HG03520 (cell line): ENCODE results near the gene GABBR2.
"Not testable (repeated sequence)": the region's sequence is repeated elsewhere in the genome, so short reads cannot be mapped to it uniquely, and the experiment has no call there.

Experiments
- ATAC-seq: cut with Tn5 transposase; IDR thresholded peaks from one replicate; pipeline ENCODE4 v1.9.1; 2021; ENCODE audit warnings: mild to moderate bottlenecking, moderate library complexity; ENCODE audit not compliant: unreplicated experiment

The GABBR2 gene

DNA sequence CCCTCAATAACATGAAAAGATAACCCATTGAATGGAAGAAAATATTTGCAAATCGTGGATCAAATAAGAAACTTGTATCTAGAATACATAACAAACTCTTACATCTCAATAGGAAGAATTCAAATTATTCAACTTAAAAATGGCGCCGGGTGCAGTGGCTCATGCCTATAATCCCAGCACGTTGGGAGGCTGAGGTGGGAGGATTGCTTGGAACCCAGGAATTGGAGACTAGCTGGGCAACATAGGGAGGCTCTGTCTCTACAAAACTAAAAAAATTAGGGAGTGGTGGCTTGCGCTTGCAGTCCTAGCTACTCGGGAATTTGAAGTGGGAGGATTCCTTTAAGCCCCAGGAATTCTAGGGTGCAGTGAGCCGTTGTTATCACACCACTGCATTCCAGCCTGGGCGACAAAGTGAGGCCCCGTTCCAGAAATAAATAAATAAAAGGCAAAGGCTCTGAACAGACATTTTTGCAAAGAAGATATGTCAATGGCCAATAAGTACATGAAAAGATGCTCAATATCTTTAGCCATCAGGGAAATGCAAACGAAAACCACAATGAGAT, 431.7 kb downstream of the GABBR2 start:
- ATAC-seq: no peak

DNA sequence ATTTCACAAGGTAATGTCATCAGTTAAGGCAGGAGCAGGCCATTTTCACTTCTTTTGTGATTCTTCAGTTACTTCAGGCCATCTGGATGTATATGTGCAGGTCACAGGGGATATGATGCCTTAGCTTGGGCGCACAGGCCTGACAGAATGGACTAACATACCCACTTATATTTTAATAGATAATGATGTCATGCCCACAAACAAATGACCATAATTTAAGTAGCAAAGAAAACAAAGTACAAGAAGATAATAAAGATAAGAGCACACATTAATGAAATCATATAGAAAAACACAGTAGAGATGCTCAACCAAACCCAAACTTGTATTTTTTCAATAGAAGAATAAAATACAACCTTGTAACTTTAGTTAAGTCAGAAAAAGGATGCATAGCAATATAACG, 433.6 kb downstream of the GABBR2 start:
- no peak for ATAC-seq

- no peak for ATAC-seq
Observed at GRCh38 chr9:98272083-98272482, 436.7 kb downstream of the GABBR2 start.

DNA sequence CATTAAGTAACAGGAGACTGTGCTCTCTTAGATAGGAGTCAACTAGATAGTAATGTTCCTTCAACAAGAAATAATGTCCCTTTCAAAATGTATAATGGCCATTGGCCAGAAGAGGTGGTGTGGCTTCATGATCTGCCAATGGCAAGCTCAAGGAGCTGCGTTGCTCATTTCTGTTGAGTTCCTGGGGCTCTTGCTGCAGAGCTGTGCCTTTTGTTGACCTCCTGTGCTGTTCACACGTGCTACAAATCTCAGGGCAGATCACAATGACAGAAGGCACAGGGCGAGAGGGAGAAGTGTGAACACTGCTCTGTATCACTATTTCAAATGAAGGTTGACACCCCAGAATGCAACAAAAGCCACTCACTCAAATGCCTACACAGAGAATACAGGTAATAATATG, 437.3 kb downstream of the GABBR2 start:
- ATAC-seq: no peak

GRCh38 chr9:98270284-98270683, 438.5 kb downstream of the GABBR2 start:
- not testable (repeated sequence) for ATAC-seq

DNA sequence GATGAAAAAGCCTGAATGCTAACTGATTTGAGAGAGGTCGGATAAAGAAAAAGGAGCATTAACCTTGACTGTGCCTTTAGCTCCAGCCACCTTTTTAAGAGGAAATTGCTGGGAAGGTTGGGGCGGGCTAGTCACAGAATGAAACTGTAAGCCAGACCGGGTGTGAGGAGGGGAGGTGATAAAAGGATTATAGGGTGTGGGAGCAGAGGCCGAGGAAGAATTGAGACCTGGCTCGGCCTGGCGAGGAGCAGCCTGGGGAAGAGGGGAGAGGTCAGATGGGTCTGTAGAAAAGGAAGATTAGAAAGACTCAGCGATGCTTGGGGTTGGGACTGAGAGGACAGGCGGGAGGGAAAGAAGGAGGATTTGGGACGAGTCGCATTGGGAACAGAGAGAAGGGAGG, 439.1 kb downstream of the GABBR2 start:
- ATAC-seq: not testable (repeated sequence)

GRCh38 chr9:98267556-98267955, 441.2 kb downstream of the GABBR2 start:
- ATAC-seq: not testable (repeated sequence)

GRCh38 chr9:98264516-98264915, 444.2 kb downstream of the GABBR2 start:
- no peak for ATAC-seq

DNA sequence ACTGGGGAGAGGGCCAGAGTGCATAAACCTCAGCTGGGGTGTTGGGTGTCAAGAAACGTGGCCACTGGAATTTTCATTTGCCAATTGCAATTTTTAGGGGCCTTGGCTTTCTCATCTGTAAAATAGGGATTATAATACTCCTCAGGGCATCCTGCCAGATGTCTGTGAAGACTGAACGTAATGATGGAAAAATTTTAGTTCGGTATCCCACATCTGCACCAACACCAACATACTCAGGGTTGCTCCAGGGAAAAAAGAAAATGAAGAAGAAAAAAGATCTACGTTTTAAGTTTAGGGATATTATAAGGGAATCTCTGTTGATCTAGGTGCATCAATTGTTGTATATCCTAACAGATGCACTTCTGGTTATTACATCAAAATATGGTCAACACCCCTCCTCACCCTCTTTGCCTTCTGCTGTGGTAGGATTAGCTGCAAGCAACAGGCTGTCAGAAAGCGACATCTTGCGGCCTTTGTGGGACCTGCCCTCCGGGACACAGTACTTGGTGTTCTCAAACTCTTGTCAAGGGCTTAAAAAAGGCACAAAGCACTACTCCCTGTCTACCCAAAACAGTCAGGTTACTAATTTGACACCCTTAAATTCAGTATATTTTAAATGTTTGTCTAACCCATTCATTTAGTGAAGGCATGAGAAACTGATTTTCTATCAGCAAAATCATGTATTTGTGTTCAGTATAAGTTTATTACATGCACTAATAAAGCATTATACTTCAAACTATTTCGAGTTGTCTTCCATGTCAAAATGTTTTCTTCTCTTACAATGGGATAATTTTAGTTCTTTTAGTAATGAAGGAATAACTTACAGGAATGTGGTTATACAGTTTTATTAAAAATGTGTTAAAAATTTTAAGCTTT, 445.0 kb downstream of the GABBR2 start:
- peak; percentile 78 for ATAC-seq

DNA sequence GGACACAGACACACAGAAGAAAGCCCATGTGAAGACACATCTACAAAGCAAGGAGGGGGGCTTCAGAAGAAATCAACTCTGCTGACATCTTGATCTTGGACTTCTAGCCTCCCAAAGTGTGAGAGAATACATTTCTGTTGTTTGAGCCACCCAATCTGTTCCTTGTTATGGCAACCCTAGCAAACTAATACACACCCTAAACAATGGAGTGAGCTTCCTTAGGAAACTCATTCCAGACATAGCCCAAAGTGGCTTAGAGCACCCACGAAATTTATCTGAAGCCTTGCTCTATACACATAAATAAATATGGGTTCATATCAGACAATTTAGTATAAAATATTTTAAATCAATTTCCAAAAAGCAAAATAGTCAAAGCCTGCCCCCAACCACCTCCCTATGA, 445.7 kb downstream of the GABBR2 start:
- ATAC-seq: no peak

- no peak for ATAC-seq
Observed at GRCh38 chr9:98262056-98262455, 446.7 kb downstream of the GABBR2 start.

GRCh38 chr9:98260635-98261034, 448.1 kb downstream of the GABBR2 start:
- ATAC-seq: no peak

DNA sequence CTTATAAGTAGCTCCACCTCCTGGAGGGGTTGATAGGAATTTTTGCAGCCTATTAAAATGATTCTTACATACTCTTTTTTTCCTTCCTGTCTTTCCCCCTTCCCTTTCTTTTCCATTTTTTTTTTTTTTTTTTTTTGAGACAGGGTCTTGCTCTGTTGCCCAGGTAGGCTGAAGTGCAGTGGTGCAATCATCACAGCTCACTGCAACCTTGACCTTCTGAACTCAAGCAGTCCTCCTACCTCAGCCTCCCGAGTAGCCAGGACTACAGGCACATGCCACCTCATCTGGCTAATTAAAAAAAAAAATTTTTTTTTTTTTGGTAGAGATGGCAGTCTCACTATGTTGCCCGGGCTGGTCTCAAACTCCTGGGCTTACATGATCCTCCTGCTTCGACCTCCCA, 448.9 kb downstream of the GABBR2 start:
- ATAC-seq: no peak

DNA sequence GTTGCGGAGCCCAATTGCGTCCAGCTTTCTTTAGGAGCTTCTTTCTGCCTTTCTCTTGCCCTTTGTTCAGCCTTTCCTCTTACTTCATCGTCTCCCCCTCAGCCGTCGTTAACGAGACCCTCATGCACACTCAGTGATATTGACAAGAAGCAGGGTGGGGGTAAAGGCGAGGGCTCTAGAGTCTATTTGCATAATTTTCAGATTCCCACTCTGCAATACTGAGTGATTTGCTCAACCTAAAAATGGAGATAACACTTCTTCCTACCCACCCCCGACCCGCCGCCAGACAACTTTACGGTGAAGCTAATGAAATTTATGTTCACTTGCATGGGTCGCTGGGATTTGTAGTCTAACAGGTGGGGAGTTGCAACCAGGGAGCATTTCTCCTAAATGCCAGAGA, 452.0 kb downstream of the GABBR2 start:
- ATAC-seq: no peak

- ATAC-seq: peak; percentile 76
Observed at GRCh38 chr9:98255578-98256296, 453.0 kb downstream of the GABBR2 start, which contains the start of gene TBC1D2. Gene TBC1D2, minus strand, starts transcription at chr9:98255649. Its CDS starts 108 bp downstream, at chr9:98255541.

- ATAC-seq: peak; percentile 17
Observed at GRCh38 chr9:98255061-98255577, 453.6 kb downstream of the GABBR2 start.

GRCh38 chr9:98254228-98255060, 454.3 kb downstream of the GABBR2 start:
- ATAC-seq: no peak

GRCh38 chr9:98253565-98253964, 455.2 kb downstream of the GABBR2 start:
- no peak for ATAC-seq

DNA sequence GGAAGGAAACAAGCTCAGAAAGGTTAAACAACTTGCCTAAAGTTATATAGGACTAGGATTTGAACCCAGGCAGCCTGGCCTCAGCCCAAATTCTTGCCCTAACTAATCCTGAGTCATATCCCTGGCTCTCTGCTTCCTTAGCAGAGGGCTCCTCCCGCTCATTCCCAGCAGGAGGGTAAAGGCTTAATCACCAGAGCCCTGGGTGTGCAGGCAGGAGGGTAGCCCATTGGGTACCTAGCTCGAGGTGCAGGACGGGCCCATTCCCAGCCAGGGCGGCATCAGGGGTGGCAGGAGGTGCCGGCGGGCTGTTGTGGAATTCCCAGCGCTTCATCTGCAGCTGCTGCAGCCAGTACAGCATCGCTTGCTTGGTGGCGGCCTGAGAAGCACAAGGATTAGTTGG, 457.2 kb downstream of the GABBR2 start:
- no peak for ATAC-seq

DNA sequence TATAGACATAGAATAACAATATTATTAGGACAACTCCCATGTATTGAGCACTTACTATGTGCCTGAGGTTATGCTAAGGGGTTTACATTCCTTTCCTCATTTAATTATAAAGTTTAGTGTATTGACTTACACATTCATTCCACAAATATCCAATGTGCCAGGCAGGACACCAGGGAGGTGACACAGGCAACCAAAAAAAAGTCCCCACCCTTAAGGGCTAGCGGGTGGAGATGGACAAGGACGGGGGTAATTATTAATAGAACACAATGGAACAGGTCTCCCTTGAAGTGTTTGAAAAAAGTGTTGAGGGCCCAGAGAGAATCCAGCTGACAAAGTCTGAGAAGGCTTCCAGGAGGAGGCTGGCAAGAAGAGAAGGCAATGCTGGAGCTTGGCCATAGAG, 459.0 kb downstream of the GABBR2 start:
- ATAC-seq: no peak
